ENCODE measurements around the gene CLIC2.

DNA sequence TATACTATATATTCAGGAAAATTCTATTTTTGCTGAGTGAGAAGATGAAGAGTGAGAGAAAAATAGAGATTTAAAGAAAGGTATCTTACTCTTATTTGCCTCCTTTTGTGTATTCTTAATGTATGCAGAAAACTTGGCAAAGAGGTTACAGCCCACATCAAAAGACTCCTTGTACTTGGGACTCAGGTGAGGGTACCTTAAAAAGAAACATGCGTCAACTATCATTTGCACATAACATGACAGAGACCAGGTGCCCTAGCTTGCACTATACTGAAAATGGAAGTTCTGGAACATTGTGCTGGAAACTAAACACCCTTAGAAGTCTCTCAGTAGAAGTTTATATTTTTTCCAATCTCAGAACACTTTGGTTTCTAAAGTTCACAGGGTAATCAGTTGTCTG is 54.5 kb downstream of the CLIC2 start:
- TF ChIP-seq, protein P1, sequence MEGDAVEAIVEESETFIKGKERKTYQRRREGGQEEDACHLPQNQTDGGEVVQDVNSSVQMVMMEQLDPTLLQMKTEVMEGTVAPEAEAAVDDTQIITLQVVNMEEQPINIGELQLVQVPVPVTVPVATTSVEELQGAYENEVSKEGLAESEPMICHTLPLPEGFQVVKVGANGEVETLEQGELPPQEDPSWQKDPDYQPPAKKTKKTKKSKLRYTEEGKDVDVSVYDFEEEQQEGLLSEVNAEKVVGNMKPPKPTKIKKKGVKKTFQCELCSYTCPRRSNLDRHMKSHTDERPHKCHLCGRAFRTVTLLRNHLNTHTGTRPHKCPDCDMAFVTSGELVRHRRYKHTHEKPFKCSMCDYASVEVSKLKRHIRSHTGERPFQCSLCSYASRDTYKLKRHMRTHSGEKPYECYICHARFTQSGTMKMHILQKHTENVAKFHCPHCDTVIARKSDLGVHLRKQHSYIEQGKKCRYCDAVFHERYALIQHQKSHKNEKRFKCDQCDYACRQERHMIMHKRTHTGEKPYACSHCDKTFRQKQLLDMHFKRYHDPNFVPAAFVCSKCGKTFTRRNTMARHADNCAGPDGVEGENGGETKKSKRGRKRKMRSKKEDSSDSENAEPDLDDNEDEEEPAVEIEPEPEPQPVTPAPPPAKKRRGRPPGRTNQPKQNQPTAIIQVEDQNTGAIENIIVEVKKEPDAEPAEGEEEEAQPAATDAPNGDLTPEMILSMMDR (IDR thresholded peaks at IDR 0.05): no peak
- TF ChIP-seq, protein P2, sequence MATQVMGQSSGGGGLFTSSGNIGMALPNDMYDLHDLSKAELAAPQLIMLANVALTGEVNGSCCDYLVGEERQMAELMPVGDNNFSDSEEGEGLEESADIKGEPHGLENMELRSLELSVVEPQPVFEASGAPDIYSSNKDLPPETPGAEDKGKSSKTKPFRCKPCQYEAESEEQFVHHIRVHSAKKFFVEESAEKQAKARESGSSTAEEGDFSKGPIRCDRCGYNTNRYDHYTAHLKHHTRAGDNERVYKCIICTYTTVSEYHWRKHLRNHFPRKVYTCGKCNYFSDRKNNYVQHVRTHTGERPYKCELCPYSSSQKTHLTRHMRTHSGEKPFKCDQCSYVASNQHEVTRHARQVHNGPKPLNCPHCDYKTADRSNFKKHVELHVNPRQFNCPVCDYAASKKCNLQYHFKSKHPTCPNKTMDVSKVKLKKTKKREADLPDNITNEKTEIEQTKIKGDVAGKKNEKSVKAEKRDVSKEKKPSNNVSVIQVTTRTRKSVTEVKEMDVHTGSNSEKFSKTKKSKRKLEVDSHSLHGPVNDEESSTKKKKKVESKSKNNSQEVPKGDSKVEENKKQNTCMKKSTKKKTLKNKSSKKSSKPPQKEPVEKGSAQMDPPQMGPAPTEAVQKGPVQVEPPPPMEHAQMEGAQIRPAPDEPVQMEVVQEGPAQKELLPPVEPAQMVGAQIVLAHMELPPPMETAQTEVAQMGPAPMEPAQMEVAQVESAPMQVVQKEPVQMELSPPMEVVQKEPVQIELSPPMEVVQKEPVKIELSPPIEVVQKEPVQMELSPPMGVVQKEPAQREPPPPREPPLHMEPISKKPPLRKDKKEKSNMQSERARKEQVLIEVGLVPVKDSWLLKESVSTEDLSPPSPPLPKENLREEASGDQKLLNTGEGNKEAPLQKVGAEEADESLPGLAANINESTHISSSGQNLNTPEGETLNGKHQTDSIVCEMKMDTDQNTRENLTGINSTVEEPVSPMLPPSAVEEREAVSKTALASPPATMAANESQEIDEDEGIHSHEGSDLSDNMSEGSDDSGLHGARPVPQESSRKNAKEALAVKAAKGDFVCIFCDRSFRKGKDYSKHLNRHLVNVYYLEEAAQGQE (IDR thresholded peaks at IDR 0.05; ENCODE audit: insufficient read depth in 1 of 2, low read depth in 2 of 2, low read length in 1 of 2): no peak
- no peak for TF ChIP-seq TCF7L2 (IDR thresholded peaks at IDR 0.05; ENCODE audit: low read depth, low read length)

Data from Panc1 (cell line).